MM.1S (cell line): Measurements from ENCODE around the gene FGD2.

Experiments
- DNase-seq: peaks from one replicate; pipeline ENCODE4 v3.0.0-alpha.2; 2015
- H2AFZ ChIP-seq: fragments of 300-600 bp; sonication (generic); 2 replicates; pipeline ENCODE4 v1.6.0; 2016; ENCODE audit warnings: antibody characterized with exemption, low read length
- H3F3A ChIP-seq: fragments of 300-600 bp; sonication (generic); 2 replicates; pipeline ENCODE4 v1.6.1; 2016; ENCODE audit warnings: mild to moderate bottlenecking, antibody characterized with exemption, low read length, moderate library complexity, mixed read lengths; ENCODE audit not compliant: insufficient read depth
- H3K27ac ChIP-seq: fragments of 300-600 bp; sonication (generic); 2 replicates; pipeline ENCODE4 v1.5.1; 2016; ENCODE audit warnings: mild to moderate bottlenecking, low read length
- H3K27me3 ChIP-seq: fragments of 300-600 bp; sonication (generic); replicated peaks from 2 replicates; pipeline ENCODE4 v1.6.0; 2016; ENCODE audit warnings: low read length; ENCODE audit not compliant: insufficient read depth
- H3K36me3 ChIP-seq: fragments of 300-600 bp; sonication (generic); replicated peaks from 2 replicates; pipeline ENCODE4 v1.6.1; 2016; ENCODE audit warnings: mild to moderate bottlenecking, low read length, mixed read lengths; ENCODE audit not compliant: insufficient read depth
- H3K4me1 ChIP-seq: fragments of 300-600 bp; sonication (generic); 2 replicates; pipeline ENCODE4 v1.6.1; 2016; ENCODE audit warnings: low read length, mixed read lengths
- H3K4me2 ChIP-seq: fragments of 300-600 bp; sonication (generic); 2 replicates; pipeline ENCODE4 v1.6.0; 2016; ENCODE audit warnings: low read depth, low read length
- H3K4me3 ChIP-seq: fragments of 300-600 bp; sonication (generic); 2 replicates; pipeline ENCODE4 v1.5.1; 2016; ENCODE audit warnings: low read length, mixed read lengths
- H3K79me2 ChIP-seq: fragments of 300-600 bp; sonication (generic); 2 replicates; pipeline ENCODE4 v1.6.1; 2016; ENCODE audit warnings: mixed run types, low read length, mixed read lengths
- H3K9ac ChIP-seq: fragments of 300-600 bp; sonication (generic); 2 replicates; pipeline ENCODE4 v1.6.1; 2016; ENCODE audit warnings: low read length, mixed read lengths
- H3K9me2 ChIP-seq: fragments of 300-600 bp; sonication (generic); replicated peaks from 2 replicates; pipeline ENCODE4 v1.6.1; 2016; ENCODE audit warnings: mild to moderate bottlenecking, low read length, mixed read lengths; ENCODE audit not compliant: insufficient read depth
- H3K9me3 ChIP-seq: fragments of 300-600 bp; sonication (generic); replicated peaks from 2 replicates; pipeline ENCODE4 v1.6.1; 2016; ENCODE audit warnings: mild to moderate bottlenecking, low read length, mixed read lengths; ENCODE audit not compliant: insufficient read depth
- H4K20me1 ChIP-seq: fragments of 300-600 bp; sonication (generic); 2 replicates; pipeline ENCODE4 v1.6.1; 2016; ENCODE audit warnings: mild to moderate bottlenecking, low read length, moderate library complexity, mixed read lengths; ENCODE audit not compliant: insufficient read depth
- EZH2 ChIP-seq: fragments of 300-600 bp; sonication (generic); optimal IDR thresholded peaks from 2 replicates; pipeline ENCODE3; 2017; ENCODE audit warnings: low read depth, mild to moderate bottlenecking, antibody characterized with exemption, low read length, mixed read lengths
- EZH2phosphoT487 ChIP-seq: fragments of 300-600 bp; sonication (generic); IDR thresholded peaks from 2 replicates; pipeline ENCODE4 v1.6.1; 2018; ENCODE audit warnings: antibody characterized with exemption, low read length
- TF ChIP-seq, protein P1 (sequence below): fragments of 300-600 bp; sonication (generic); IDR thresholded peaks from 2 replicates; pipeline ENCODE4 v1.5.1; 2016; ENCODE audit warnings: antibody characterized with exemption, low read length, mixed read lengths

The FGD2 gene

DNA sequence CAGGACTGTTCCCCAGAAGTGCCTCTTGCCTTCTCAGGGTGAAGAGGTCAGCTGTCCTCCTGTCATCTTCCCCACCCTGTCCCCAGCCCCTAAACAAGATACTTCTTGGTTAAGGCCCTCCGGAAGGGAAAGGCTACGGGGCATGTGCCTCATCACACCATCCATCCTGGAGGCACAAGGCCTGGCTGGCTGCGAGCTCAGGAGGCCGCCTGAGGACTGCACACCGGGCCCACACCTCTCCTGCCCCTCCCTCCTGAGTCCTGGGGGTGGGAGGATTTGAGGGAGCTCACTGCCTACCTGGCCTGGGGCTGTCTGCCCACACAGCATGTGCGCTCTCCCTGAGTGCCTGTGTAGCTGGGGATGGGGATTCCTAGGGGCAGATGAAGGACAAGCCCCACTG, 41.1 kb upstream of the FGD2 start:
- no peak overlapping the region for H3K27ac ChIP-seq
- H2AFZ ChIP-seq: no peak overlapping the region
- H3K36me3 ChIP-seq: no peaks in the 10 kb centered on the region
- no peak overlapping the region for H3K4me3 ChIP-seq
- no peak overlapping the region for H3K9ac ChIP-seq
- no peak for DNase-seq
- H3F3A ChIP-seq: no peaks in the 10 kb centered on the region
- no peaks in the 10 kb centered on the region for H4K20me1 ChIP-seq
- H3K27me3 ChIP-seq: no peaks in the 10 kb centered on the region
- H3K4me2 ChIP-seq: no peak overlapping the region
- H3K9me2 ChIP-seq: no peaks in the 10 kb centered on the region
- TF ChIP-seq EZH2phosphoT487: no peak
- TF ChIP-seq EZH2: no peak
- TF ChIP-seq, protein P1, sequence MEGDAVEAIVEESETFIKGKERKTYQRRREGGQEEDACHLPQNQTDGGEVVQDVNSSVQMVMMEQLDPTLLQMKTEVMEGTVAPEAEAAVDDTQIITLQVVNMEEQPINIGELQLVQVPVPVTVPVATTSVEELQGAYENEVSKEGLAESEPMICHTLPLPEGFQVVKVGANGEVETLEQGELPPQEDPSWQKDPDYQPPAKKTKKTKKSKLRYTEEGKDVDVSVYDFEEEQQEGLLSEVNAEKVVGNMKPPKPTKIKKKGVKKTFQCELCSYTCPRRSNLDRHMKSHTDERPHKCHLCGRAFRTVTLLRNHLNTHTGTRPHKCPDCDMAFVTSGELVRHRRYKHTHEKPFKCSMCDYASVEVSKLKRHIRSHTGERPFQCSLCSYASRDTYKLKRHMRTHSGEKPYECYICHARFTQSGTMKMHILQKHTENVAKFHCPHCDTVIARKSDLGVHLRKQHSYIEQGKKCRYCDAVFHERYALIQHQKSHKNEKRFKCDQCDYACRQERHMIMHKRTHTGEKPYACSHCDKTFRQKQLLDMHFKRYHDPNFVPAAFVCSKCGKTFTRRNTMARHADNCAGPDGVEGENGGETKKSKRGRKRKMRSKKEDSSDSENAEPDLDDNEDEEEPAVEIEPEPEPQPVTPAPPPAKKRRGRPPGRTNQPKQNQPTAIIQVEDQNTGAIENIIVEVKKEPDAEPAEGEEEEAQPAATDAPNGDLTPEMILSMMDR: no peak
- no peaks in the 10 kb centered on the region for H3K79me2 ChIP-seq
- H3K9me3 ChIP-seq: no peaks in the 10 kb centered on the region
- no peaks in the 10 kb centered on the region for H3K4me1 ChIP-seq

DNA sequence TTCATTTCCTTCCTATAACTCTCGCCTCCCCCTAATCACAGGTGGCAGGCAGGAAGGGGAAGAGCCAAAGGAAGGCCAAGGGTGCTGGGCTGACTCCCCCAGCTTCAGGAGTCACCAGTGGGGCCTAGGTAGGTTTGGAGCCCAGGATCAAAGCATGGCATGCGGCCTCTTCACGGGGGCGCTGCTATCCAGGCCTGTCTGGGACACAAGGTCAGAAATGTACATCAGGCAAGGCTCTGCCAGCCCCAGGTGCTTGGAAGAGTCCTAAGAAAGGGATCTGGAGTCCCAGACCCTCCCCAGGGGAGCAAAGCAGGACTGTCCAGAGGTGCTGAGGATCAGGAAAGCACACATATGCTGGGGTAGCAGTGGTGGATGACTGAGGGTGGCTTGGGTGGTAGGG, 40.5 kb upstream of the FGD2 start:
- Histone ChIP-seq H3K9me3 (no peaks in the 10 kb centered on the region), H3K27ac (no peak overlapping the region), H3K27me3 (no peaks in the 10 kb centered on the region), H3K9me2 (no peaks in the 10 kb centered on the region), H4K20me1 (no peaks in the 10 kb centered on the region), H3K4me3 (no peak overlapping the region), H3K9ac (no peak overlapping the region), H3K4me1 (no peaks in the 10 kb centered on the region), H3K4me2 (no peak overlapping the region), H3K36me3 (no peaks in the 10 kb centered on the region), H3F3A (no peaks in the 10 kb centered on the region), H3K79me2 (no peaks in the 10 kb centered on the region), H2AFZ (no peak overlapping the region)
- no peak for DNase-seq
- no peak for TF ChIP-seq EZH2
- TF ChIP-seq EZH2phosphoT487: no peak
- TF ChIP-seq, protein P1: no peak

DNA sequence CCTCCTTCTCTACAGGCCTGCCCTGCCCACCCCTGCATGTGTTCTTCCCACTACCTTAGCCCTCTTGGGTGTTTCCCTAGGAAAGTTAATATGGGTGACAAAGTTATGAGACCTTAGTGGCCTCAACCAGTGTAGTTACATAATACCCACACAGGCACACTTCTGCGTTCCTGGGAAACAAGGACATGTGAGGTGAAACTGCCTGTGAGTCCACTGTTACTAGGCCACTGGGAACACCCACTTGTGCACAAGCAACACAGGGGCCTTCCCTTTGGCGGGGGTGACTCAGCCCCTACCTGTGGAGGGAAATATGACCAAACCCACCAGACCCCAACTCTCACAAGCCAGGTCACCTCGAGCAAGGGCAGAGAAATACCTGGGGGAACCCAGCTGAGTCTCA, 38.2 kb upstream of the FGD2 start:
- Histone ChIP-seq H3K4me2 (no peak overlapping the region), H3K79me2 (no peaks in the 10 kb centered on the region), H3K9me2 (no peaks in the 10 kb centered on the region), H3K36me3 (no peaks in the 10 kb centered on the region), H2AFZ (no peak overlapping the region), H3K27me3 (no peaks in the 10 kb centered on the region), H3K27ac (no peak overlapping the region), H3K9me3 (no peaks in the 10 kb centered on the region), H3F3A (no peaks in the 10 kb centered on the region), H3K4me1 (no peaks in the 10 kb centered on the region), H4K20me1 (no peaks in the 10 kb centered on the region), H3K4me3 (no peak overlapping the region), H3K9ac (no peak overlapping the region)
- no peak for TF ChIP-seq EZH2phosphoT487
- TF ChIP-seq EZH2: no peak
- TF ChIP-seq, protein P1: no peak
- no peak for DNase-seq
